ENCODE data around the gene GULP1.

Gene GULP1

GRCh38 chr2:188316342-188316741 lies 24.7 kb downstream of the GULP1 start:
- no peak for ATAC-seq
- TF ChIP-seq ESRRG (CRISPR knock-in tag; IDR thresholded peaks at IDR 0.05): no peak
- TF ChIP-seq SNAI2 (CRISPR knock-in tag; IDR thresholded peaks at IDR 0.05): no peak
- TF ChIP-seq, protein P1, sequence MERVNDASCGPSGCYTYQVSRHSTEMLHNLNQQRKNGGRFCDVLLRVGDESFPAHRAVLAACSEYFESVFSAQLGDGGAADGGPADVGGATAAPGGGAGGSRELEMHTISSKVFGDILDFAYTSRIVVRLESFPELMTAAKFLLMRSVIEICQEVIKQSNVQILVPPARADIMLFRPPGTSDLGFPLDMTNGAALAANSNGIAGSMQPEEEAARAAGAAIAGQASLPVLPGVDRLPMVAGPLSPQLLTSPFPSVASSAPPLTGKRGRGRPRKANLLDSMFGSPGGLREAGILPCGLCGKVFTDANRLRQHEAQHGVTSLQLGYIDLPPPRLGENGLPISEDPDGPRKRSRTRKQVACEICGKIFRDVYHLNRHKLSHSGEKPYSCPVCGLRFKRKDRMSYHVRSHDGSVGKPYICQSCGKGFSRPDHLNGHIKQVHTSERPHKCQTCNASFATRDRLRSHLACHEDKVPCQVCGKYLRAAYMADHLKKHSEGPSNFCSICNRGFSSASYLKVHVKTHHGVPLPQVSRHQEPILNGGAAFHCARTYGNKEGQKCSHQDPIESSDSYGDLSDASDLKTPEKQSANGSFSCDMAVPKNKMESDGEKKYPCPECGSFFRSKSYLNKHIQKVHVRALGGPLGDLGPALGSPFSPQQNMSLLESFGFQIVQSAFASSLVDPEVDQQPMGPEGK (CRISPR knock-in tag; IDR thresholded peaks at IDR 0.05; ENCODE audit: borderline replicate concordance): no peak

GRCh38 chr2:188316791-188317423 lies 25.2 kb downstream of the GULP1 start:
- ATAC-seq: no peak
- TF ChIP-seq ESRRG (CRISPR knock-in tag; IDR thresholded peaks at IDR 0.05) (no peak), ZC3H10 (CRISPR knock-in tag; IDR thresholded peaks at IDR 0.05) (no peak), ZFP30 (CRISPR knock-in tag; IDR thresholded peaks at IDR 0.05) (no peak), ZNF8 (CRISPR knock-in tag; IDR thresholded peaks at IDR 0.05) (no peak), CSDC2 (CRISPR knock-in tag; IDR thresholded peaks at IDR 0.05) (no peak), GLIS3 (CRISPR knock-in tag; IDR thresholded peaks at IDR 0.05) (no peak), CSRNP3 (CRISPR knock-in tag; IDR thresholded peaks at IDR 0.05) (no peak), TCF4 (CRISPR knock-in tag; IDR thresholded peaks at IDR 0.05; ENCODE audit: borderline replicate concordance) (no peak), TOX (CRISPR knock-in tag; IDR thresholded peaks at IDR 0.05; ENCODE audit: borderline replicate concordance) (no peak), ZNF565 (CRISPR knock-in tag; conservative IDR thresholded peaks at IDR 0.05; ENCODE audit: low read depth) (no peak), CREB5 (CRISPR knock-in tag; IDR thresholded peaks at IDR 0.05; ENCODE audit: low read depth) (no peak), ZFP3 (CRISPR knock-in tag; IDR thresholded peaks at IDR 0.05) (no peak), SNAI2 (CRISPR knock-in tag; IDR thresholded peaks at IDR 0.05) (no peak), ARNTL (CRISPR knock-in tag; IDR thresholded peaks at IDR 0.05; ENCODE audit: borderline replicate concordance, low read depth) (no peak), BACH2 (CRISPR knock-in tag; IDR thresholded peaks at IDR 0.05; ENCODE audit: borderline replicate concordance) (no peak), PPARA (CRISPR knock-in tag; IDR thresholded peaks at IDR 0.05; ENCODE audit: borderline replicate concordance) (no peak), RARB (CRISPR knock-in tag; IDR thresholded peaks at IDR 0.05) (no peak)
- TF ChIP-seq, protein P1 (CRISPR knock-in tag; IDR thresholded peaks at IDR 0.05; ENCODE audit: borderline replicate concordance): no peak
- TF ChIP-seq, protein P2, sequence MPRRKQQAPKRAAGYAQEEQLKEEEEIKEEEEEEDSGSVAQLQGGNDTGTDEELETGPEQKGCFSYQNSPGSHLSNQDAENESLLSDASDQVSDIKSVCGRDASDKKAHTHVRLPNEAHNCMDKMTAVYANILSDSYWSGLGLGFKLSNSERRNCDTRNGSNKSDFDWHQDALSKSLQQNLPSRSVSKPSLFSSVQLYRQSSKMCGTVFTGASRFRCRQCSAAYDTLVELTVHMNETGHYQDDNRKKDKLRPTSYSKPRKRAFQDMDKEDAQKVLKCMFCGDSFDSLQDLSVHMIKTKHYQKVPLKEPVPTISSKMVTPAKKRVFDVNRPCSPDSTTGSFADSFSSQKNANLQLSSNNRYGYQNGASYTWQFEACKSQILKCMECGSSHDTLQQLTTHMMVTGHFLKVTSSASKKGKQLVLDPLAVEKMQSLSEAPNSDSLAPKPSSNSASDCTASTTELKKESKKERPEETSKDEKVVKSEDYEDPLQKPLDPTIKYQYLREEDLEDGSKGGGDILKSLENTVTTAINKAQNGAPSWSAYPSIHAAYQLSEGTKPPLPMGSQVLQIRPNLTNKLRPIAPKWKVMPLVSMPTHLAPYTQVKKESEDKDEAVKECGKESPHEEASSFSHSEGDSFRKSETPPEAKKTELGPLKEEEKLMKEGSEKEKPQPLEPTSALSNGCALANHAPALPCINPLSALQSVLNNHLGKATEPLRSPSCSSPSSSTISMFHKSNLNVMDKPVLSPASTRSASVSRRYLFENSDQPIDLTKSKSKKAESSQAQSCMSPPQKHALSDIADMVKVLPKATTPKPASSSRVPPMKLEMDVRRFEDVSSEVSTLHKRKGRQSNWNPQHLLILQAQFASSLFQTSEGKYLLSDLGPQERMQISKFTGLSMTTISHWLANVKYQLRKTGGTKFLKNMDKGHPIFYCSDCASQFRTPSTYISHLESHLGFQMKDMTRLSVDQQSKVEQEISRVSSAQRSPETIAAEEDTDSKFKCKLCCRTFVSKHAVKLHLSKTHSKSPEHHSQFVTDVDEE (CRISPR knock-in tag; IDR thresholded peaks at IDR 0.05): no peak

GRCh38 chr2:188318161-188318749 lies 26.6 kb downstream of the GULP1 start:
- no peak for ATAC-seq
- TF ChIP-seq, protein P3, sequence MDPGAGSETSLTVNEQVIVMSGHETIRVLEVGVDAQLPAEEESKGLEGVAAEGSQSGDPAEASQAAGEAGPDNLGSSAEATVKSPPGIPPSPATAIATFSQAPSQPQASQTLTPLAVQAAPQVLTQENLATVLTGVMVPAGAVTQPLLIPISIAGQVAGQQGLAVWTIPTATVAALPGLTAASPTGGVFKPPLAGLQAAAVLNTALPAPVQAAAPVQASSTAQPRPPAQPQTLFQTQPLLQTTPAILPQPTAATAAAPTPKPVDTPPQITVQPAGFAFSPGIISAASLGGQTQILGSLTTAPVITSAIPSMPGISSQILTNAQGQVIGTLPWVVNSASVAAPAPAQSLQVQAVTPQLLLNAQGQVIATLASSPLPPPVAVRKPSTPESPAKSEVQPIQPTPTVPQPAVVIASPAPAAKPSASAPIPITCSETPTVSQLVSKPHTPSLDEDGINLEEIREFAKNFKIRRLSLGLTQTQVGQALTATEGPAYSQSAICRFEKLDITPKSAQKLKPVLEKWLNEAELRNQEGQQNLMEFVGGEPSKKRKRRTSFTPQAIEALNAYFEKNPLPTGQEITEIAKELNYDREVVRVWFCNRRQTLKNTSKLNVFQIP (CRISPR knock-in tag; IDR thresholded peaks at IDR 0.05; ENCODE audit: borderline replicate concordance, low read depth): no peak
- TF ChIP-seq, protein P1 (CRISPR knock-in tag; IDR thresholded peaks at IDR 0.05; ENCODE audit: borderline replicate concordance): no peak
- no peak for TF ChIP-seq CREB5 (CRISPR knock-in tag; IDR thresholded peaks at IDR 0.05; ENCODE audit: low read depth)
- TF ChIP-seq PPARA (CRISPR knock-in tag; IDR thresholded peaks at IDR 0.05; ENCODE audit: borderline replicate concordance): no peak
- TF ChIP-seq ESRRG (CRISPR knock-in tag; IDR thresholded peaks at IDR 0.05): no peak
- no peak for TF ChIP-seq CSDC2 (CRISPR knock-in tag; IDR thresholded peaks at IDR 0.05)
- no peak for TF ChIP-seq TOX (CRISPR knock-in tag; IDR thresholded peaks at IDR 0.05; ENCODE audit: borderline replicate concordance)
